GM12892 (cell line): ENCODE measurements around the gene NEK9.

Source experiments
- POLR2A ChIP-seq: IDR thresholded peaks from 2 replicates; pipeline ENCODE4 v1.6.1; 2011; ENCODE audit warnings: low read depth, low read length, control low read depth
- POLR2AphosphoS5 ChIP-seq: IDR thresholded peaks from 2 replicates; pipeline ENCODE4 v1.6.1; 2011; ENCODE audit warnings: low read depth, low read length, control low read depth

- no peak for TF ChIP-seq POLR2AphosphoS5
- no peak for TF ChIP-seq POLR2A
These were observed 85.2 kb downstream of the NEK9 start for GRCh38 chr14:75041613-75042012.
